PFSK-1 (cell line): ENCODE measurements around the gene EEF1E1.

Experiments
- FOXP2 ChIP-seq: optimal IDR thresholded peaks from 2 replicates; pipeline ENCODE3; 2011; ENCODE audit warnings: borderline replicate concordance, control low read depth, inconsistent platforms; ENCODE audit not compliant: insufficient read depth; ENCODE audit errors: extremely low read length, extremely low read depth
- POLR2AphosphoS5 ChIP-seq: IDR thresholded peaks from 2 replicates; pipeline ENCODE4 v1.6.1; 2012; ENCODE audit warnings: low read depth, mild to moderate bottlenecking, control low read depth, low read length, moderate library complexity
- SIN3A ChIP-seq: IDR thresholded peaks from 2 replicates; pipeline ENCODE4 v1.6.1; 2012; ENCODE audit warnings: mild to moderate bottlenecking, low read length, moderate library complexity, borderline replicate concordance; ENCODE audit not compliant: insufficient read depth
- TAF1 ChIP-seq: IDR thresholded peaks from 2 replicates; pipeline ENCODE4 v1.6.1; 2012; ENCODE audit warnings: low read length, control low read depth, borderline replicate concordance; ENCODE audit not compliant: insufficient read depth
- TF ChIP-seq, protein P1 (sequence below), 2 experiments: IDR thresholded peaks; 2 replicates each; pipeline versions ENCODE4 v1.6.1 to v1.8.0; 2011 to 2012; ENCODE audit warnings: low read depth in 2 of 2, low read length in 2 of 2, control low read depth in 1 of 2, inconsistent platforms in 1 of 2, mild to moderate bottlenecking in 1 of 2, moderate library complexity in 1 of 2; ENCODE audit not compliant: insufficient read depth in 1 of 2

Gene EEF1E1

DNA sequence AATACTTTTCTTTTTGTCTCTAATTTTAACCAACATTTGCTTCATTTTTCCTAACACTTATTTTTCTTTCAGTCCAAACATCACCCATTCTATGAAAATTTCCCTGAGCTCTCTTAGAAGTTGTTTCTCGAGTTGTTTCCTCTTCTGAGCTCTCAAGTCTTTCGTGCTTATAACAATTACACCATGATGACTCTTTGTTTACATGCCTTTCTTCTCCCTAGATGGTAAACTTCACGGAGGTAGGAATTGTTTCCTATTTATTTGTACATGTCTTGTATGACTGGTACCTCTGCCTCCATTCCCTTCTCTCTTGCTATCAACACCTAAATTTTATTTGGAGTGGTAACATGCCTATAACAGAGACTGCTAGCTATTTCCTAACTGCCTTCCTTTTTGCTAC lies 44.6 kb downstream of the EEF1E1 start:
- no peak for TF ChIP-seq FOXP2
- no peak for TF ChIP-seq TAF1
- no peak for TF ChIP-seq SIN3A
- TF ChIP-seq POLR2AphosphoS5, result no peak
- TF ChIP-seq, protein P1, sequence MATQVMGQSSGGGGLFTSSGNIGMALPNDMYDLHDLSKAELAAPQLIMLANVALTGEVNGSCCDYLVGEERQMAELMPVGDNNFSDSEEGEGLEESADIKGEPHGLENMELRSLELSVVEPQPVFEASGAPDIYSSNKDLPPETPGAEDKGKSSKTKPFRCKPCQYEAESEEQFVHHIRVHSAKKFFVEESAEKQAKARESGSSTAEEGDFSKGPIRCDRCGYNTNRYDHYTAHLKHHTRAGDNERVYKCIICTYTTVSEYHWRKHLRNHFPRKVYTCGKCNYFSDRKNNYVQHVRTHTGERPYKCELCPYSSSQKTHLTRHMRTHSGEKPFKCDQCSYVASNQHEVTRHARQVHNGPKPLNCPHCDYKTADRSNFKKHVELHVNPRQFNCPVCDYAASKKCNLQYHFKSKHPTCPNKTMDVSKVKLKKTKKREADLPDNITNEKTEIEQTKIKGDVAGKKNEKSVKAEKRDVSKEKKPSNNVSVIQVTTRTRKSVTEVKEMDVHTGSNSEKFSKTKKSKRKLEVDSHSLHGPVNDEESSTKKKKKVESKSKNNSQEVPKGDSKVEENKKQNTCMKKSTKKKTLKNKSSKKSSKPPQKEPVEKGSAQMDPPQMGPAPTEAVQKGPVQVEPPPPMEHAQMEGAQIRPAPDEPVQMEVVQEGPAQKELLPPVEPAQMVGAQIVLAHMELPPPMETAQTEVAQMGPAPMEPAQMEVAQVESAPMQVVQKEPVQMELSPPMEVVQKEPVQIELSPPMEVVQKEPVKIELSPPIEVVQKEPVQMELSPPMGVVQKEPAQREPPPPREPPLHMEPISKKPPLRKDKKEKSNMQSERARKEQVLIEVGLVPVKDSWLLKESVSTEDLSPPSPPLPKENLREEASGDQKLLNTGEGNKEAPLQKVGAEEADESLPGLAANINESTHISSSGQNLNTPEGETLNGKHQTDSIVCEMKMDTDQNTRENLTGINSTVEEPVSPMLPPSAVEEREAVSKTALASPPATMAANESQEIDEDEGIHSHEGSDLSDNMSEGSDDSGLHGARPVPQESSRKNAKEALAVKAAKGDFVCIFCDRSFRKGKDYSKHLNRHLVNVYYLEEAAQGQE (IDR thresholded peaks at IDR 0.05; ENCODE audit: insufficient read depth in 1 of 2, low read depth in 2 of 2, low read length in 2 of 2), result no peak

DNA sequence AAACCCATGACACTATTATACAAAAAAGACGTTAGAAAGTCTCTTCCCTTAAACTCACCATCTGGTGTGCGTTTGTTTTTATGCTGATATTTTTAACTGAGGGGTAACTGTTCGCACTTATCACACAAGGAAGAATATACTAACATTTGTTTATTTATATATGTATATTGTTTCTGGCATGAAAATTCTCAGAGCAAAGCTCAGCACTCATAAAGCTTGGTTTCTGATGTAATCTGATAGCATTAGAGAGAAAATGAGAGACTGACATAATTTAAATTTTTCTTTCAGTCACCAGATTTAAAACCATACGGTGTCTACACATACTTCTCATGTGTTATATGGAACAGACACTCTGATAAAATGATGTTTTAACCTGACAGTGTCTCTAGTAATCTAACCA lies 45.1 kb downstream of the EEF1E1 start:
- TF ChIP-seq FOXP2 (no peak), POLR2AphosphoS5 (no peak), SIN3A (no peak), TAF1 (no peak)
- TF ChIP-seq, protein P1 (IDR thresholded peaks at IDR 0.05; ENCODE audit: insufficient read depth in 1 of 2, low read depth in 2 of 2, low read length in 2 of 2), result no peak

DNA sequence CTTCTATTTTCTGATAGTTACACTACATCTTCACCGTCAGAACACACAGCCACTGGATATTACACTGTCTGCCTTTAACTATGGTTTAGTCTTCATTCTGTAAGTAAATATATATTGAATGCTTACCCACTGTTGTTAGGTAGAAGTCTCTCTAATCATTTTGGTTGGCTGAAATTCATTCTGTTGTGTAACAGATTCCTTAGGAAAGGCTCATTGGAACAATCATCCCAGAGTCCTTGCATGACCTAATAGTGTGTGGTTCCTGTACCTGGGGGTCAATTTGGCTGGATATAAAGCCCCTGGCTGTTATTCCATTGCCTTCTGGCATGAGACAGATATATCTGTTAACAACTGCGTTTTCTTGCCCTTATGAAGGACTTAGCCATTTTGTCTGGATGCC lies 48.1 kb downstream of the EEF1E1 start:
- TF ChIP-seq, protein P1 (IDR thresholded peaks at IDR 0.05; ENCODE audit: insufficient read depth in 1 of 2, low read depth in 2 of 2, low read length in 2 of 2), result no peak
- TF ChIP-seq TAF1 (no peak), FOXP2 (no peak), POLR2AphosphoS5 (no peak), SIN3A (no peak)

DNA sequence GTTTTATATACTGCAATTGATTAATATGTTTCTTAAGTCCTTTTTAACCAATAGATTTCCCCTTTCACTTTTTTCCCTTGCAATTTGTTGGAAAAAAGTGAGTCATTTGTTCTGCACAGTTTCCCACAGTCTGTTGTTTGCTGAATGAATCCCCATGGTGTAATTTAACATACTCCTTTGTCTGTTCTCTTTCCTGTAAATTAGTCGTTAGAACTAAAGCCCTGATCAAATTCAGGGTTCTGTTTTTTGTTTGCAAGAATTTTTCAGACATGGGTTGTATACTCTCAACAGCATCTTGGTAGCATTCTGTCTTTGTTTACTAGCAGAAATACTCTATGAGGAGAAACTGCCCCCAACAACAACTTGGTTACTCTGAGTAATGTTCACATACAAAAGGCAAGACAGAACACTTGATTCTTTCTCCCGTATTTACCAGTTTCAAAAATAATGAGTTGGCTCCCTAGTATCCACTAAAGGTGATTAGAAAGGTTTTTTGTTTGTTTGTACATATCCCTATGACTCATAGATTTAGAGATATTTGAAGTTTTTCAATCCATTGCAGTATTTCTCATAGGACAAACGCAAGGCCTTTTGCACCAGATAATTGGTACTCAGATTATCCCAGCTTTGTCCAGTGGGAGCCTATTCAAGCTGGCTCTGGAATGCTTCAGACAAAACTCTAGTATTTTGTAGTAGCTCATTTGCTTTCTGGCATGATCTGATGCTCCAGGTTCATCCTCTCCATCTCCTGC lies 54.6 kb downstream of the EEF1E1 start:
- no peak for TF ChIP-seq POLR2AphosphoS5
- no peak for TF ChIP-seq FOXP2
- no peak for TF ChIP-seq SIN3A
- TF ChIP-seq, protein P1 (IDR thresholded peaks at IDR 0.05; ENCODE audit: insufficient read depth in 1 of 2, low read depth in 2 of 2, low read length in 2 of 2), result no peak
- no peak for TF ChIP-seq TAF1

DNA sequence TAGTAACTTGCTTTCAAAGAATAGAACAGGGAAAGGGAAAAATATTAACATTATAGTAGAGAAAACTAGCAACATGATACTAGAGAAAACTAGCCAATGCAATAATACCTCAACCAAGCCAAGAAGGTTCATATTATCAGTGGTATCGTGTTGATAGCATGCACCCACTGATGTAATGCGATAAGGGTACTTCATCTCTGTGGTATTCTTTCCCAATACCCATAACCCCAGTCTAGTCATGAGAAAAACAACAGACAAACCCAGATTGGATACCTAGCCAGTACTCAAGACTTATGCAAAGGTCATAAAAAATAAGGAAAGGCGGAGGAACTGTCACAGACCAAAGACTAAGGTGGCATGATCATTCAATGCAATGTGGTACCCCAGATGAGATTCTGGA lies 59.1 kb downstream of the EEF1E1 start:
- TF ChIP-seq SIN3A, result no peak
- no peak for TF ChIP-seq FOXP2
- TF ChIP-seq POLR2AphosphoS5, result no peak
- TF ChIP-seq, protein P1 (IDR thresholded peaks at IDR 0.05; ENCODE audit: insufficient read depth in 1 of 2, low read depth in 2 of 2, low read length in 2 of 2), result no peak
- no peak for TF ChIP-seq TAF1
